Measurements from ENCODE around the gene COLEC11.

COLEC11 gene

GRCh38 chr2:3672861-3673678 is 78.2 kb downstream of the COLEC11 start:
- TF ChIP-seq CTCF (conservative IDR thresholded peaks at IDR 0.05; ENCODE audit: low read depth, low read length) = no peak
- no peak for DNase-seq (ENCODE audit: low read depth)
- no peak overlapping the region for H3K4me3 ChIP-seq (ENCODE audit: low read depth, low read length)

GRCh38 chr2:3674066-3674845 is 79.3 kb downstream of the COLEC11 start:
- DNase-seq (ENCODE audit: low read depth) = no peak
- H3K4me3 ChIP-seq (ENCODE audit: low read depth, low read length) = no peak overlapping the region
- no peak for TF ChIP-seq CTCF (conservative IDR thresholded peaks at IDR 0.05; ENCODE audit: low read depth, low read length)

- DNase-seq (ENCODE audit: low read depth) = no peak
These were observed 80.8 kb downstream of the COLEC11 start for GRCh38 chr2:3675687-3676086.

GRCh38 chr2:3677436-3677835 is 82.5 kb downstream of the COLEC11 start:
- no peak for TF ChIP-seq CTCF (conservative IDR thresholded peaks at IDR 0.05; ENCODE audit: low read depth, low read length)
- no peak for DNase-seq (ENCODE audit: low read depth)
- H3K4me3 ChIP-seq (ENCODE audit: low read depth, low read length) = no peak overlapping the region

More at GRCh38 chr2:3675687-3676086, 80.8 kb downstream of the COLEC11 start:
- TF ChIP-seq CTCF (conservative IDR thresholded peaks at IDR 0.05; ENCODE audit: low read depth, low read length) = no peak
- H3K4me3 ChIP-seq (ENCODE audit: low read depth, low read length) = no peak overlapping the region

- DNase-seq (ENCODE audit: low read depth) = no peak
- no peak for TF ChIP-seq CTCF (conservative IDR thresholded peaks at IDR 0.05; ENCODE audit: low read depth, low read length)
- H3K4me3 ChIP-seq (ENCODE audit: low read depth, low read length) = no peak overlapping the region
These were observed 83.3 kb downstream of the COLEC11 start for GRCh38 chr2:3678212-3678611.

- no peak overlapping the region for H3K4me3 ChIP-seq (ENCODE audit: low read depth, low read length)
- DNase-seq (ENCODE audit: low read depth) = no peak
- no peak for TF ChIP-seq CTCF (conservative IDR thresholded peaks at IDR 0.05; ENCODE audit: low read depth, low read length)
These were observed 84.3 kb downstream of the COLEC11 start for GRCh38 chr2:3679180-3679579.
